Measurements from ENCODE around the gene DNAJC19. TPM values are rescaled to one million over a fixed set of nuclear protein-coding genes. Genes with fewer than 3 reads are reported as not detected.
"Not testable (repeated sequence)": the region's sequence is repeated elsewhere in the genome, so short reads cannot be mapped to it uniquely, and the experiment has no call there.

The DNAJC19 gene
- total RNA-seq, 2 experiments from 2014 or later: 58.6 to 64.3 TPM

DNA sequence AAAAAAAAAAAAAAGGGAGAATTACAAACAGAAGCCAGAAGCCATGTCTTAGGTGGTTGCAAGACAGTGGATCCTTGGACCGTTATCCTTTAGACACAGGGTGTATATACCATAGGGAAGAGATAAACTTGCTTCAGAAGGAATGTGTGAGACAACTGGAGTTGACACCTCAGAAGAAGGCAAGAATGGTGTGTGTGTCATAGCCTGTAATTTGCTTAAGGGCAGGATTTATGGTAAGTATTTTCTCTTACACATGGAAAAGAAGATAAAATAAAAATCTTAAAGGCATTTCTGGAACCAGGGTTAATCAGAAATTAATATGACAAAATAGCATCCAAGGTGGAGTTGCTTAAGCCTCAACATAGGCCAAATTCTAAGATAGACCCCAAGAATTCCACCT lies 19.3 kb upstream of the DNAJC19 start:
- no peaks in the 10 kb centered on the region for H3K4me1 ChIP-seq (ENCODE audit: insufficient read depth, low read length, poor library complexity, severe bottlenecking)
- H3K27ac ChIP-seq (ENCODE audit: low read depth, low read length, poor library complexity, severe bottlenecking): no peak overlapping the region
- POLR2A ChIA-PET: no interaction called here
- H3K9me3 ChIP-seq (ENCODE audit: low read length): no peaks in the 10 kb centered on the region
- BruUV-seq (replicated peaks): no TSS peak
- H3K4me3 ChIP-seq (ENCODE audit: low read depth, low read length, poor library complexity, severe bottlenecking): no peak overlapping the region
- CTCF ChIA-PET (ENCODE audit: unreplicated experiment): no interaction called here
- no peak for TF ChIP-seq EZH2phosphoT487 (IDR thresholded peaks at IDR 0.05; ENCODE audit: borderline replicate concordance, low read depth, low read length)
- TF ChIP-seq, protein P1, sequence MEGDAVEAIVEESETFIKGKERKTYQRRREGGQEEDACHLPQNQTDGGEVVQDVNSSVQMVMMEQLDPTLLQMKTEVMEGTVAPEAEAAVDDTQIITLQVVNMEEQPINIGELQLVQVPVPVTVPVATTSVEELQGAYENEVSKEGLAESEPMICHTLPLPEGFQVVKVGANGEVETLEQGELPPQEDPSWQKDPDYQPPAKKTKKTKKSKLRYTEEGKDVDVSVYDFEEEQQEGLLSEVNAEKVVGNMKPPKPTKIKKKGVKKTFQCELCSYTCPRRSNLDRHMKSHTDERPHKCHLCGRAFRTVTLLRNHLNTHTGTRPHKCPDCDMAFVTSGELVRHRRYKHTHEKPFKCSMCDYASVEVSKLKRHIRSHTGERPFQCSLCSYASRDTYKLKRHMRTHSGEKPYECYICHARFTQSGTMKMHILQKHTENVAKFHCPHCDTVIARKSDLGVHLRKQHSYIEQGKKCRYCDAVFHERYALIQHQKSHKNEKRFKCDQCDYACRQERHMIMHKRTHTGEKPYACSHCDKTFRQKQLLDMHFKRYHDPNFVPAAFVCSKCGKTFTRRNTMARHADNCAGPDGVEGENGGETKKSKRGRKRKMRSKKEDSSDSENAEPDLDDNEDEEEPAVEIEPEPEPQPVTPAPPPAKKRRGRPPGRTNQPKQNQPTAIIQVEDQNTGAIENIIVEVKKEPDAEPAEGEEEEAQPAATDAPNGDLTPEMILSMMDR (conservative IDR thresholded peaks at IDR 0.05; ENCODE audit: low read length): no peak
- no peak overlapping the region for H3K4me2 ChIP-seq (ENCODE audit: low read length)
- H3K9me2 ChIP-seq (ENCODE audit: insufficient read depth, low read length): no peaks in the 10 kb centered on the region
- no peaks in the 10 kb centered on the region for H3K36me3 ChIP-seq (ENCODE audit: insufficient read depth, low read length)
- no peak for DNase-seq (ENCODE audit: low spot score)
- no peaks in the 10 kb centered on the region for H4K20me1 ChIP-seq (ENCODE audit: insufficient read depth, low read length)
- intact Hi-C loops (cut with micrococcal nuclease; ENCODE audit: unreplicated experiment): no loop called here
- H3K79me2 ChIP-seq (ENCODE audit: insufficient read depth, low read depth, low read length): no peaks in the 10 kb centered on the region
- no peak overlapping the region for H2AFZ ChIP-seq (ENCODE audit: low read length)

DNA sequence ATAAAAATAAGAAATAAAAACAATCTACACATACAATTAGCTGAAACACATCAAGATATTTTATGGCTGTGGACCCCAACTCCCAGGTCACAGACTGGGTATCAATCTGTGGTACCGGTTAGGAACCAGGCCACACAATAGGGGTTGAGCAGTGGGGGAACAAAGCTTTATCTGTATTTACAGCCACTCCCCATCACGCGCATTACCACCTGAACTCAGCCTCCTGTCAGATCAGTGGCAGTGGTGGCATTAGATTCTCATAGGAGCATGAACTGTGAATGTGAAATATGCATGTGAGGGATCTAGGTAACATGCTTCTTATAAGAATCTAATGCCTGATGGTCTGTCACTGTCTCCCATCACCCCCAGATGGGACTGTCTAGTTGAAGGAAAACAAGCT lies 17.7 kb upstream of the DNAJC19 start:
- no peak overlapping the region for H3K27ac ChIP-seq (ENCODE audit: low read depth, low read length, poor library complexity, severe bottlenecking)
- intact Hi-C loops (cut with micrococcal nuclease; ENCODE audit: unreplicated experiment): no loop called here
- H3K4me1 ChIP-seq (ENCODE audit: insufficient read depth, low read length, poor library complexity, severe bottlenecking): no peaks in the 10 kb centered on the region
- H3K9me2 ChIP-seq (ENCODE audit: insufficient read depth, low read length): no peaks in the 10 kb centered on the region
- H3K36me3 ChIP-seq (ENCODE audit: insufficient read depth, low read length): no peaks in the 10 kb centered on the region
- H2AFZ ChIP-seq (ENCODE audit: low read length): no peak overlapping the region
- H3K9me3 ChIP-seq (ENCODE audit: low read length): no peaks in the 10 kb centered on the region
- no TSS peak for BruUV-seq (replicated peaks)
- no peak overlapping the region for H3K4me2 ChIP-seq (ENCODE audit: low read length)
- ChIA-PET CTCF (ENCODE audit: unreplicated experiment) (no interaction called here), POLR2A (no interaction called here)
- no peaks in the 10 kb centered on the region for H3K79me2 ChIP-seq (ENCODE audit: insufficient read depth, low read depth, low read length)
- H4K20me1 ChIP-seq (ENCODE audit: insufficient read depth, low read length): no peaks in the 10 kb centered on the region
- TF ChIP-seq EZH2phosphoT487 (IDR thresholded peaks at IDR 0.05; ENCODE audit: borderline replicate concordance, low read depth, low read length): no peak
- TF ChIP-seq, protein P1 (conservative IDR thresholded peaks at IDR 0.05; ENCODE audit: low read length): no peak
- DNase-seq (ENCODE audit: low spot score): no peak
- H3K4me3 ChIP-seq (ENCODE audit: low read depth, low read length, poor library complexity, severe bottlenecking): no peak overlapping the region

DNA sequence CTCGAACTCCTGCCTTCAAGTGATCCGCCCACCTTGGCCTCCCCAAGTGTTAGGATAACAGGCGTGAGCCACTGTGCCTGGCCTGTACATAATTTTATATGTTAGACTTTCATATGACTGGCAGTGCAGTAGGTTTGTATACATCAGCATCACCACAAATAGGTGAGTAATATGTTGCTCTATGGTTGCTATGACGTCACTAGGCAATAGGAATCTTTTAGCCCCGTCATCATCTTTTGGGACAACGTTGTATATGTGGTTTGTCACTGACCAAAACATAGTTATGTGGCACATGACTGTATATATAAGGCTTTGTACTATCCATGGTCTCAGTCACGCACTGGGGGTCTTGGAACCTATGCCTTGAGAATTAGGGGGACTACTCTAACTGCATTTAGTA lies 17.0 kb upstream of the DNAJC19 start:
- no peaks in the 10 kb centered on the region for H3K36me3 ChIP-seq (ENCODE audit: insufficient read depth, low read length)
- no peak overlapping the region for H3K27ac ChIP-seq (ENCODE audit: low read depth, low read length, poor library complexity, severe bottlenecking)
- H3K4me1 ChIP-seq (ENCODE audit: insufficient read depth, low read length, poor library complexity, severe bottlenecking): no peaks in the 10 kb centered on the region
- no peak overlapping the region for H2AFZ ChIP-seq (ENCODE audit: low read length)
- POLR2A ChIA-PET: no interaction called here
- CTCF ChIA-PET (ENCODE audit: unreplicated experiment): no interaction called here
- no TSS peak for BruUV-seq (replicated peaks)
- TF ChIP-seq, protein P1 (conservative IDR thresholded peaks at IDR 0.05; ENCODE audit: low read length): no peak
- TF ChIP-seq EZH2phosphoT487 (IDR thresholded peaks at IDR 0.05; ENCODE audit: borderline replicate concordance, low read depth, low read length): no peak
- no peak overlapping the region for H3K4me2 ChIP-seq (ENCODE audit: low read length)
- H4K20me1 ChIP-seq (ENCODE audit: insufficient read depth, low read length): no peaks in the 10 kb centered on the region
- intact Hi-C loops (cut with micrococcal nuclease; ENCODE audit: unreplicated experiment): no loop called here
- no peaks in the 10 kb centered on the region for H3K79me2 ChIP-seq (ENCODE audit: insufficient read depth, low read depth, low read length)
- no peaks in the 10 kb centered on the region for H3K9me3 ChIP-seq (ENCODE audit: low read length)
- DNase-seq (ENCODE audit: low spot score): no peak
- no peaks in the 10 kb centered on the region for H3K9me2 ChIP-seq (ENCODE audit: insufficient read depth, low read length)
- H3K4me3 ChIP-seq (ENCODE audit: low read depth, low read length, poor library complexity, severe bottlenecking): no peak overlapping the region

DNA sequence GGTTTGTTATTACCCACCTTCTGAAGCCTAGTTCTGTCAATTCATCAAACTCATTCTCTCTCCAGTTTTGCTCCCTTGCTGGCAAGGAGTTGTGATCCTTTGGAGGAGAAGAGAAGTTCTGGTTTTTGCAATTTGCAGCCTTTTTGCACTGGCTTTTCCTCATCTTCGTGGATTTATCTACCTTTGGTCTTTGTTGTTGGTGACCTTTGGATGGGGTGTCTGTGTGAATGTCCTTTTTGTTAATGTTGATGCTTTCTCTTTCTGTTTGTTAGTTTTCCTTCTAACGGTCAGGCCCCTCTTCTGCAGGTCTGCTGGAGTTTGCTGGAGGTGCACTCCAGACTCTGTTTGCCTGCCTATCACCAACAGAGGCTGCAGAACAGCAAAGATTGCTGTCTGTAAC lies 13.9 kb upstream of the DNAJC19 start:
- H3K36me3 ChIP-seq (ENCODE audit: insufficient read depth, low read length); H3K4me1 ChIP-seq (ENCODE audit: insufficient read depth, low read length, poor library complexity, severe bottlenecking); CTCF ChIA-PET (ENCODE audit: unreplicated experiment); H4K20me1 ChIP-seq (ENCODE audit: insufficient read depth, low read length); intact Hi-C loops (cut with micrococcal nuclease; ENCODE audit: unreplicated experiment); H3K9me2 ChIP-seq (ENCODE audit: insufficient read depth, low read length); H3K4me2 ChIP-seq (ENCODE audit: low read length); H2AFZ ChIP-seq (ENCODE audit: low read length); H3K79me2 ChIP-seq (ENCODE audit: insufficient read depth, low read depth, low read length); H3K27ac ChIP-seq (ENCODE audit: low read depth, low read length, poor library complexity, severe bottlenecking); POLR2A ChIA-PET; H3K4me3 ChIP-seq (ENCODE audit: low read depth, low read length, poor library complexity, severe bottlenecking); DNase-seq (ENCODE audit: low spot score); BruUV-seq (replicated peaks); H3K9me3 ChIP-seq (ENCODE audit: low read length): not testable (repeated sequence)

DNA sequence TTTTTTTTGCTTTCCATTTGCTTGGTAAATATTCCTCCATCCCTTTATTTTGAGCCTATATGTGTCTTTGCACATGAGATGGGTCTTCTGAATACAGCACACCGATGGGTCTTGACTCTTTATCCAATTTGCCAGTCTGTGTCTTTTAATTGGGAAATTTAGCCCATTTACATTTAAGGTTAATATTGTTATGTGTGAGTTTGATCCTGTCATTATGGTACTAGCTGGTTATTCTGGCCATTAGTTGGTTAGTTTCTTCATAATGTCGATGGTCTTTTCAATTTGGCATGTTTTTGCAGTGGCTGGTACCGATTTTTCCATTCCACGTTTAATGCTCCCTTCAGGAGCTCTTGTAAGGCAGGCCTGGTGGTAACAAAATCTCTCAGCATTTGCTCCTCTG lies 12.8 kb upstream of the DNAJC19 start:
- DNase-seq (ENCODE audit: low spot score); intact Hi-C loops (cut with micrococcal nuclease; ENCODE audit: unreplicated experiment); H3K4me1 ChIP-seq (ENCODE audit: insufficient read depth, low read length, poor library complexity, severe bottlenecking); H2AFZ ChIP-seq (ENCODE audit: low read length); H3K79me2 ChIP-seq (ENCODE audit: insufficient read depth, low read depth, low read length); H3K36me3 ChIP-seq (ENCODE audit: insufficient read depth, low read length); CTCF ChIA-PET (ENCODE audit: unreplicated experiment); BruUV-seq (replicated peaks); H3K9me2 ChIP-seq (ENCODE audit: insufficient read depth, low read length); H3K9me3 ChIP-seq (ENCODE audit: low read length); H4K20me1 ChIP-seq (ENCODE audit: insufficient read depth, low read length); H3K4me3 ChIP-seq (ENCODE audit: low read depth, low read length, poor library complexity, severe bottlenecking); H3K27ac ChIP-seq (ENCODE audit: low read depth, low read length, poor library complexity, severe bottlenecking); H3K4me2 ChIP-seq (ENCODE audit: low read length): not testable (repeated sequence)
- POLR2A ChIA-PET: interaction anchor here (1.4 kb wide), 1 partner anchor 26 kb away, joined by 4 read pairs; no protein-coding TSS in a partner anchor

All from OCI-LY7 (cell line).